ENCODE results near the gene ZNF559. TPM values are rescaled to one million over a fixed set of nuclear protein-coding genes. Genes with fewer than 3 reads are reported as not detected.
"Not testable (repeated sequence)": the region's sequence is repeated elsewhere in the genome, so short reads cannot be mapped to it uniquely, and the experiment has no call there.

ZNF559 gene
- total RNA-seq (10 to 100 TPM in 1 of 2 donors, 1 to 10 TPM in 1; 5.3 to 16.6 TPM), total RNA-seq (12.5 to 48.3 reads per million in 2 donors)

DNA sequence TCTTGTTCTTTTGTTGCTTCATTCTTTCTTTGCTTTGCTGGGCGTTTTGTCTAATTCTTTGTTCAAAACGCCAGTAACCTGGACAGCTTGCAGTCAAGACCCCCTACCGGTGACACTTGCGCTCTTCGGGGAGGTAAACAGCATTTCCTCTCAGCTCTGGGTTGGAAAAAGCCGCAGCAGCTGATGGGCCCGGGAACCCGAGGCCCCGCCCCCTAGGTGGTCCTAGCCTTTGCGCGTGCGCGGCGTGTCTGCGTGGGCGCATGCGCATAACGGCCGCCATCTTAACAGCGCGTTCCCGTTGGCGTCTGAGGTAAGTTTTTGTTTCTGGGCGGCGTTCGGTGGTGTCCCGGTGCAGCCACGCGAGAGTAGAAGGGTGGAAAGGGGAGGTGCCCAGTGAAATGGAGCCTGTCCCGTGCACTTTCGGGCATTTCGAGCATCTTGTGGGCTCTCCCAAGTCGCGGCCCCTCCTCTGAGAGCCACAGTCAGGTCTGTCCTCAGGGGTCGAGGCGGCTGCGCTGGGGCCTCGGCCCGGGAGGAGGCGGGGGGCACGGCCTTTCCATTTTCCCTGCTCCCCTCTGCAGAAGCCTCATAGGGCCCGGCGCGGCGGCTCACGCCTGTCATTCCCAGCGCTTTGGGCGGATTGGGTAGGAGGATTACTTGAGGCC lies at the start of gene ZNF559:
Gene ZNF559 (plus strand): TSS at position 261 of the 665 bp plus-strand sequence. CDS start 14,371 bp downstream, outside the sequence.
- peak; percentile 98 for ATAC-seq
- peaks cover 3% of the 10 kb centered on the region for H3K36me3 Mint-ChIP-seq (ENCODE audit: low read depth)

DNA sequence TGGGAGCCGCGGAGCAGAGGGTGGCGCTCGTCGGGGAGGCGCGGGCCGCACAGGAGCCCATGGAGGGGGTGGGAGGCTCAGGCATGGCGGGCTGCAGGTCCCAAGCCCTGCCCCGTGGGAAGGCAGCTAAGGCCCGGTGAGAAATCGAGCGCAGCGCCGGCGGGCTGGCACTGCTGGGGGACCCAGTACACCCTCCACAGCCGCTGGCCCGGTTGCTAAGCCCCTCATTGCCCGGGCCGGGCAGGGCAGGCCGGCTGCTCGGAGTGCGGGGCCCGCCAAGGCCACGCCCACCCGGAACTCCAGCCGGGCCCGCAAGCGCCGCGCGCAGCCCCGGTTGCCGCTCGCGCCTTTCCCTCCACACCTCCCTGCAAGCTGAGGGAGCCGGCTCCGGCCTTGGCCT lies 40.5 kb upstream of the ZNF559 start:
- not testable (repeated sequence) for DNase-seq; H3K9me3 ChIP-seq (ENCODE audit: control insufficient read depth, low read length, poor library complexity, severe bottlenecking); H3K27ac Mint-ChIP-seq; H3K36me3 Mint-ChIP-seq (ENCODE audit: low read depth); H3K4me1 Mint-ChIP-seq; H3K27me3 Mint-ChIP-seq; ATAC-seq
- peak overlapping the region; percentile 19 for H3K4me3 Mint-ChIP-seq

More for the DNA sequence above, at the start of gene ZNF559:
- H3K9me3 ChIP-seq (ENCODE audit: control insufficient read depth, low read length, poor library complexity, severe bottlenecking) = peaks cover 12% of the 10 kb centered on the region
- Mint-ChIP-seq H3K4me1 (no peaks in the 10 kb centered on the region), H3K27ac (peak within 1 kb of the TSS; percentile 24), H3K27me3 (no peaks in the 10 kb centered on the region), H3K4me3 (peak within 1 kb of the TSS; percentile 83)
- DNase-seq = peak; percentile 93 to 97 (median 95)

DNA sequence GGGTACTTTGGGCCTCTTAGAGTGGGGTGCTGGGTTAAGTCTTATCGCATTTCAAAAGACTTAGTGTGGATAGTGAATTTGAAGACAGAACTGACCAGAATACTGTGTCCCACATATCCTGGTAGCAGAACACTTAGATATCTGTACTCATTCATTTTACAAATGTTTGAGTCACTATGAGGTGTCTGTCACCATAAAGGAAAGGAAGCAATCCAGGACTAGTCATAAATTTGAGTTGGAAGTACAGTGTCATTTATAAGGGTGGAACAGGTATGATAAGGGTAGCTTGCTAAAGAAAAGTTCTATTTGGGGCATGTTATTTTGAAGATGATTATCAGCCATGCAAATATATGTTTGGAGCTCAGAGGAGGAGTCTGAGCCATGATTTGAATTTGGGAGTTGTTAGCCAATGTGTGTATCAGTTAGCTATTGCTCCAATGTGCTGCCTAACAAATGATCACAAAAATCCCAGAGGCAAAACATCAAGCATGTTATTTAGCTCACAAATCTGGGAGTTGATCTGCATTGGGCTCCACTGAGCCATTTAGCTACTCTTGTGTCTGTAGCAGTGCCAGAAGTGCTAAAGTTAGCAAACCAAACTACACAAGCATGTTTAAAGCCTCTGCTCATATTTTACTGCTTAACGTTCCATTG lies 34.6 kb upstream of the ZNF559 start:
- Mint-ChIP-seq H3K27ac (no peak overlapping the region), H3K27me3 (no peaks in the 10 kb centered on the region), H3K4me3 (no peak overlapping the region), H3K36me3 (ENCODE audit: low read depth) (no peaks in the 10 kb centered on the region), H3K4me1 (no peaks in the 10 kb centered on the region)
- no peak for DNase-seq
- ATAC-seq = no peak
- peaks cover 26% of the 10 kb centered on the region for H3K9me3 ChIP-seq (ENCODE audit: control insufficient read depth, low read length, poor library complexity, severe bottlenecking)

DNA sequence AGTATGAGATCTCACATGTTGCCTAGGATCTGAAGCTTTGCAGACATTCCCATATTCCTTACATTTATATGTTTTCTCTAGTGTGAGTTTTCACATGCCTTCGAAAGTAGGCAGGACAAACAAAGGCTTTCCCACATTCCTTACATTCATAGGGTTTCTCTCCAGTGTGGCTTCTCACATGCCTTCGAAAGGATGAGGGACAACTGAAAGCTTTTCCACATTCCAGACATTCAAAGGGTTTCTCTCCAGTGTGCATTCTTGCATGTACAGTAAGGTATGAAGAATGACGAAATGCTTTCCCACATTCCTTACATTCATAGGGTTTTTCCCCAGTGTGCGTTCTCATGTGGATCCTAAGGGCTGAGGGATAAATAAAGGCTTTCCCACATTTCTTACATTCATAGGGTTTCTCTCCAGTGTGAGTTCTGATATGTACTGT lies 28.5 kb upstream of the ZNF559 start:
- no peak for DNase-seq
- peaks cover 5% of the 10 kb centered on the region for H3K36me3 Mint-ChIP-seq (ENCODE audit: low read depth)
- no peaks in the 10 kb centered on the region for H3K4me1 Mint-ChIP-seq
- peaks cover 60% of the 10 kb centered on the region for H3K9me3 ChIP-seq (ENCODE audit: control insufficient read depth, low read length, poor library complexity, severe bottlenecking)
- H3K4me3 Mint-ChIP-seq = no peak overlapping the region
- H3K27me3 Mint-ChIP-seq = no peaks in the 10 kb centered on the region
- no peak for ATAC-seq
- H3K27ac Mint-ChIP-seq = no peak overlapping the region

DNA sequence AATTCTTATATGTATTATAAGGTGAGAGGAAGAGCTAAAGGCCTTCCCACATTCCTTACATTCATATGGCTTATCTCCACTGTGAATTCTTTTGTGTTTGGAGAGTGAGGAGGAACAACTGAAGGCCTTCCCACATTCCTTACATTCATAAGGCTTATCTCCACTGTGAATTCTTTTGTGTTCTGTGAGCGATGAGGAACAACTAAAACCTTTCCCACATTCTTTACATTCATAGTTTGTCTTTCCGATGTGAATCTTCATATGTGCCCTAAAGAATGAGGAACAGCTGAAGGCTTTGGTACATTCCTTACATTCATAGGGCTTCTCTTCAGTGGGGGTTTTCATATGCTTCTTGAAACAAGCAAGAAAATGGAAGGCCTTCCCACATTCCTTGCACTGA lies 27.6 kb upstream of the ZNF559 start:
- Mint-ChIP-seq H3K27me3 (no peaks in the 10 kb centered on the region), H3K27ac (no peak overlapping the region), H3K4me3 (no peak overlapping the region), H3K4me1 (no peaks in the 10 kb centered on the region), H3K36me3 (ENCODE audit: low read depth) (peaks cover 12% of the 10 kb centered on the region)
- peaks cover 67% of the 10 kb centered on the region for H3K9me3 ChIP-seq (ENCODE audit: control insufficient read depth, low read length, poor library complexity, severe bottlenecking)
- ATAC-seq = no peak
- DNase-seq = no peak

DNA sequence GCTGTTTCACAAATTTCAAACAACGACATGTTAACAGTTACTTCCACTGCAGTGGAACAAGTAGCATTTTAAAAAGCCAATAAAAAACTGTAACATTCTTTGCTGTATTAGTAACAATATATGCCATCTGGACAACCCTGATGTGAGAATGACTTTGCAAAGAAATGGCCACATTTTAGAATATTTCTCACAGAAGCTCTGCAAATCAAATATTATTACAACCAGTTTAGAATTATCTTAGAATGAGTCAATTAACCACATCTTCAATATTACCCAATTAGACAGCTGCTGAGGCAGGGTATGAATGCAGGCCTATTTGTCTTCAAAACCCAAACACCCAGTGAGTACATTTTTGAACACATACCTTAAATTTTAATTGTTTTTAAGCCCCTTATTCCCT lies 17.5 kb upstream of the ZNF559 start:
- H3K4me3 Mint-ChIP-seq = no peak overlapping the region
- H3K27me3 Mint-ChIP-seq = no peaks in the 10 kb centered on the region
- peaks cover 10% of the 10 kb centered on the region for H3K36me3 Mint-ChIP-seq (ENCODE audit: low read depth)
- no peak for ATAC-seq
- DNase-seq = no peak
- H3K27ac Mint-ChIP-seq = no peak overlapping the region
- peaks cover 11% of the 10 kb centered on the region for H3K4me1 Mint-ChIP-seq
- H3K9me3 ChIP-seq (ENCODE audit: control insufficient read depth, low read length, poor library complexity, severe bottlenecking) = no peaks in the 10 kb centered on the region

DNA sequence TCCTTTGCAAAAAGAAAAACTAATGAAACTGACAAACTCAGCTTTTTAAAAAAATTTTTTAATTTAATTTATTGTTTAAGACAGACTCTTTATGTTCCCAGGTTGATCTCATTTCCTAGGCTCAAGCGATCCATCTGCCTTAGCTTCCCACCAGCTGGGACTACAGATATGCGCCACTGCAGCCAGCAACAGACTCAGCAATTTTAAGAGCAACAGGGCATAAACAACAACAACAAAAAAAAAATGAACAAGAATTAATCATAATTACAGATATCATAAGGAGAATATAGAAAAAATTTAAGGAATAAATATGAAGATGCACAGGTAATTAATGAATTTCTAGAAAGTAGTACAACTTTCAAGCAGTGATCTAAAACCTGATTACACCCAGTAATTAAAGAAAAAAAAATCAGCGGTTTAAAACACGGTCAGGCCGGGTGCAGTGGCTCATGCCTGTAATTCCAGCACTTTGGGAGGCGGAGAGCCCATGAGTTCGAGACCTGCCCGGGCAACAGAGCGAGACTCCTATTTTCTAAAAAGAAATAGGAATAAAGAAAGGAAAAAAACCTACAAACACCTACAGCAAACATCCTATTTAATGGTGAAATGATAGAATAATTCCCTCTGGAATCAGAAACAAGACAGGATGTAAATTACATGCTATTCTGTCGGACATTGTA lies 15.7 kb upstream of the ZNF559 start:
- ATAC-seq = no peak
- no peak for DNase-seq
- H3K27ac Mint-ChIP-seq = peak overlapping the region; percentile 91
- no peaks in the 10 kb centered on the region for H3K9me3 ChIP-seq (ENCODE audit: control insufficient read depth, low read length, poor library complexity, severe bottlenecking)
- H3K36me3 Mint-ChIP-seq (ENCODE audit: low read depth) = peaks cover 6% of the 10 kb centered on the region
- H3K4me1 Mint-ChIP-seq = peaks cover 11% of the 10 kb centered on the region
- peak overlapping the region; percentile 91 for H3K4me3 Mint-ChIP-seq
- no peaks in the 10 kb centered on the region for H3K27me3 Mint-ChIP-seq

DNA sequence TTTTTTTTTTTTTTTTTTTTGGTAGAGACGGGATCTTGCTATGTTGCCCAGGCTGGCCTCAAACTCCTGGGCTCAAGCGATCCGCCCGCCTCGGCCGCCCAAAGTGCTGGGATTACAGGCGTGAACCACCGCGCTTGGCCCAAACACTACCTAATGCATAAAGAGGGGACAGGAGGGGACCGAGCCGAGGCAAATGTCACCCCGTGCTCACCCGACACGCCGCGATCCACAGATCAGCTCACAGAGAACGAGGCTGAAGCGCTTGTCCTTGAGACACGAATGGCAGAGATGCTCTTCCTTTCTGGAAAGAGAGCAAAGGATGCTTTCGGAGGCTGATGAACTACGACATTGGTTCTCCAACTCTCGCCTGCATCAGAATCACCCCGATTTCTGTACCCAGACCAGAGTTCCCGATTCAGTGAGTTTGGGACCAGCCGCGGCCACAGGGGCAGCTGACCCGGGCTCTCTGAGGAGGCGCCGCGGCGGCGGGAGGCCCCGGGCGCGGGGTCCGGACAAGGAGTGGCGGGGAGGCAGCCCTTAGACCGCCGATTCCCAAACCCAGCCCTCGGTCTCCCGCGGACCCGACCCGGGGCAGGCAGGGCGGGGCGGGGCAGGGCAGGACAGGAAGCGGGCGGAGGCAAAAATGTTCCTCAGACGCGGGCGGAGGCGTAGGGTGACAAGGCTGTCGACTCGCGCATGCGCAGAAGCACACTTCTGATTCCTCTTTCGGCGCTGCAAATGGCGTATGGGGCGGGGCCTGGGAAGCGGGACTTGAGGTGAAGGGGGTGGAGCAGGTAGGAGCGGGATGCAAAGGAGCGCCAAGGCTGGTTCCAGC lies 14.6 kb upstream of the ZNF559 start, which contains the start of gene ZNF699:
Gene ZNF699 (minus strand): TSS at position 700 of the 835 bp plus-strand sequence. CDS start 4,719 bp downstream, outside the sequence.
- peak; percentile 93 for ATAC-seq
- H3K27me3 Mint-ChIP-seq = no peaks in the 10 kb centered on the region
- H3K9me3 ChIP-seq (ENCODE audit: control insufficient read depth, low read length, poor library complexity, severe bottlenecking) = no peaks in the 10 kb centered on the region
- H3K36me3 Mint-ChIP-seq (ENCODE audit: low read depth) = peaks cover 4% of the 10 kb centered on the region
- H3K27ac Mint-ChIP-seq = peak within 1 kb of the TSS; percentile 91
- peak; percentile 94 to 96 (median 96) for DNase-seq
- peak within 1 kb of the TSS; percentile 91 for H3K4me3 Mint-ChIP-seq
- H3K4me1 Mint-ChIP-seq = peaks cover 11% of the 10 kb centered on the region

DNA sequence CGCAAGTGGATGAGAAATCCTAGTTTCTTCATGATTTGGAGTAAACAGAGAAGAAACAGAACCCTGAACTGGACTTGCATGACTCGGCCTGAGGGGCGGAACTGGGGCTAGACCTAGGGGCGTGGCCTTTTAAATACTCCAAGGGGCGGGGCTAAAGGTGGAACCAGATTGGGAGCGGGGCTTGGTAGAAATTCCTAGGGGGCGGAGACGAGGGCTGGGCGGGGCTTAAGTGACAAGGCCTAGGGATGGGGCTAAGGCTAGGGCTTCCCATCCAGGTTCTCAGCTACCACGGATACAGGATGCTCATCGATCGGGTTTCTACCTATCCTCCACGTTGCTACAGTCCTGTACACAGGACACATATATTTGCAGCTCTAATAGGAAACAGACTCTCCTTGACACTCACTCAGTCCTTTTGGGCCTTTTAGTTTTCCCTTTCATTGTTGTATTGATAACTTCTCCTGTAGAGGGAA lies 14.0 kb upstream of the ZNF559 start:
- H3K36me3 Mint-ChIP-seq (ENCODE audit: low read depth) = peaks cover 3% of the 10 kb centered on the region
- ATAC-seq (peak; percentile 69), DNase-seq (peak in 1 of 3 donors; percentile 68)
- H3K4me3 Mint-ChIP-seq = peak overlapping the region; percentile 91
- no peaks in the 10 kb centered on the region for H3K9me3 ChIP-seq (ENCODE audit: control insufficient read depth, low read length, poor library complexity, severe bottlenecking)
- H3K27ac Mint-ChIP-seq = peak overlapping the region; percentile 91
- H3K4me1 Mint-ChIP-seq = peaks cover 11% of the 10 kb centered on the region
- H3K27me3 Mint-ChIP-seq = no peaks in the 10 kb centered on the region

DNA sequence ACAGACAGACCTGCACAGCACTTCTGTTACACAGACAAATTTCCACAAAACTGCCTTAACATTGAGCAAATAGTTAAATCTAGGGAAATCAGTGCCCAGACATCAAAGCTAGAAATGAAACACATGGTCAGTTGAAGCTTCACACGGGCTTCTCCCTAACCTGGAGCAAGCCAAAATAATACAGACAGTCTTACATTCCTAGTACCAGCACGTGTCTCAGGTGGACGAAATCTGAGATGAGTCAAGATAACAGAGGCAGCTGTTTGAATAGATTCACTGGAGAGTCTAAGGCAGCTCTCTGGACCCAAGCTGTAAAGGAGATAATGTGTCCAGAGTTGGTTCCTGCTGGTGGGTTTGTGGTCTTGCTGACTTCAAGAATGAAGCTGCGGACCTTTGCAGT lies 10.2 kb upstream of the ZNF559 start:
- H3K27ac Mint-ChIP-seq = no peak overlapping the region
- peaks cover 3% of the 10 kb centered on the region for H3K36me3 Mint-ChIP-seq (ENCODE audit: low read depth)
- no peaks in the 10 kb centered on the region for H3K9me3 ChIP-seq (ENCODE audit: control insufficient read depth, low read length, poor library complexity, severe bottlenecking)
- H3K27me3 Mint-ChIP-seq = no peaks in the 10 kb centered on the region
- no peak for ATAC-seq
- H3K4me1 Mint-ChIP-seq = peaks cover 5% of the 10 kb centered on the region
- no peak overlapping the region for H3K4me3 Mint-ChIP-seq
- DNase-seq = no peak

DNA sequence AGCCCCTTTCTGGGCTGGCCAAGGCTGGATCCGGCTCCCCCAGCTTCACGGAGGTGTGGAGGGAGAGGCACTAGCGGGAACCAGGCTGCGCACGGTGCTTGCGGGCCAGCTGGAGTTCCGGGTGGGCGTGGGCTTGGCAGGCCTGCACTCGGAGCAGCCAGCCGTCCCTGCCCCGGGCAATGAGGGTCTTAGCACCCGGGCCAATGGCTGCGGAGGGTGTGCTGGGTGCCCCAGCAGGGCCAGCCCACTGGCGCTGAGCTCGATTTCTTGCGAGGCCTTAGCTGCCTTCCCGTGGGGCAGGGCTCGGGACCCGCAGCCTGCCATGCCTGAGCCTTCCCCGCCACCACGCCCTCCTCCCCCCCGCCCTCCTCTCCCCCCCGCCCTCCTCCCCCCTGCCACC lies 2.6 kb upstream of the ZNF559 start:
- Mint-ChIP-seq H3K27me3 (no peaks in the 10 kb centered on the region), H3K36me3 (ENCODE audit: low read depth) (peaks cover 3% of the 10 kb centered on the region), H3K27ac (no peak overlapping the region), H3K4me3 (no peak overlapping the region), H3K4me1 (no peaks in the 10 kb centered on the region)
- no peak for DNase-seq
- ATAC-seq = no peak
- peaks cover 8% of the 10 kb centered on the region for H3K9me3 ChIP-seq (ENCODE audit: control insufficient read depth, low read length, poor library complexity, severe bottlenecking)

DNA sequence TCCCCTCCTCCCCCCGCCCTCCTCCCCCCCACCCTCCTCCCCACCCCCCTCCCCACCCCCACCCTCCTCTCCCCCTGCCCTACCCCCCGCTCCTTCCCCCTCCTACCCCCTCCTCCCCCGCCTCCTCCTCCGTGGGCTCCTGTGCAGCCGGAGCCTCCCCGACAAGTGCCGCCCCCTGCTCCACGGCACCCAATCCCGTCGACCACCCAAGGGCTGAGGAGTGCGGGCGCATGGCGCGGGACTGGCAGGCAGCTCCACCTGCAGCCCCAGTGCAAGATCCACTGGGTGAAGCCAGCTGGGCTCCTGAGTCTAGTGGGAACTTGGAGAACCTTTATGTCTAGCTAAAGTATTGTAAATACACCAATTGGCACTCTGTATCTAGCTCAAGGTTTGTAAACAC lies 2.2 kb upstream of the ZNF559 start:
- not testable (repeated sequence) for H3K27ac Mint-ChIP-seq; DNase-seq; H3K4me3 Mint-ChIP-seq; H3K4me1 Mint-ChIP-seq; ATAC-seq; H3K36me3 Mint-ChIP-seq (ENCODE audit: low read depth); H3K9me3 ChIP-seq (ENCODE audit: control insufficient read depth, low read length, poor library complexity, severe bottlenecking); H3K27me3 Mint-ChIP-seq

All from T-helper 17 cell (primary cell).